ENCODE results near the gene PSMG4. TPM values are rescaled to one million over a fixed set of nuclear protein-coding genes. Genes with fewer than 3 reads are reported as not detected.

PSMG4 gene
- total and polyA plus RNA-seq, 9 of the 15 experiments (the other 6 are each of a cell fraction or from before 2014, with no cell fraction given) = 12.9 to 185 (median 52.0) TPM

DNA sequence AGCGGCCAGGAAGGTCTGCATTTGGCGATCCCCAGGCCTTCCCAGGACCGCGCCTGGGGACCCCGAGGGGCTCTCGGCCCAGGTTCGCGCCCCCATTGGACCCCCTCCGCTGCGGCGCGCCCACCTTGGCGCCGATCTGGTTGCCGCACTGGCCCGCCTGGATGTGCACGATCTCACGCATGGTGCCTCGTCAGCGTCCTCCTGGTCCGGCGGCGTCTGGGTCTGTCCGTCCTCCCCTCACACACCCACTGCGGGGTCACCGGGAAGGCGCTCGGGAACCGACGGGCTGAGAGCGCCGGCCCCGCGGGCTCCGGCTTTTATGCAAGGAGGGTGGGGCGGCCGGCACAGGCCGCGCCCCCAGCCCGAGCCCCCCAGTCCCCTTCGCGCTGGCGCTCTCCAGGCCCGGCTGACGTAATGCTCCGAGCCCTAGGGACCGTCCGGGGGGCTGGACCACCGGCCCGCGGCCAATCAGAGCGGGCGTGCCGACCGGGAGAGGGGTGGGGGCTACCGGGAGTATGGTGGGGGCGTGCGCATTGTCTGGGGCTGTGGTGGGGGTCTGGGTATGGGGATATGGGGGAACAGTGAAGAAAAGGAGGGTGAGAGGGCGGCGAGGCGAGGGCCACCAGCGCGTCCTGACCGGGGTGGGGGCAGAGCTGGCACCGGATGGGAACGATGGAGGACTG is 31.2 kb upstream of the PSMG4 start, which contains the start of gene TUBB2B (continued):
- TF ChIP-seq CBX3 (IDR thresholded peaks at IDR 0.05; ENCODE audit: borderline replicate concordance in 1 of 2, low read length in 2 of 2) (peak in 1 of 2 experiments; percentile 11; a peak in 1 of 3 replicates), ATF3 (IDR thresholded peaks at IDR 0.05) (peak; percentile 57), ATF3 (CRISPR knock-in tag; conservative IDR thresholded peaks at IDR 0.05) (no peak), CREB1 (IDR thresholded peaks at IDR 0.05) (no peak), CREB1 (CRISPR knock-in tag; IDR thresholded peaks at IDR 0.05) (peak; percentile 19; the same call in 1 of the 2 replicates), ELK3 (CRISPR knock-in tag; IDR thresholded peaks at IDR 0.05) (no peak), MAZ (CRISPR knock-in tag; conservative IDR thresholded peaks at IDR 0.05 in 1 of 2, IDR thresholded peaks at IDR 0.05 in 1 of 2) (peak in 1 of 2 experiments; percentile 17; a peak in 1 of 4 replicates), SMAD2 (IDR thresholded peaks at IDR 0.05; ENCODE audit: low read depth, low read length) (no peak), BCOR (IDR thresholded peaks at IDR 0.05) (0 out of 2 replicates have a peak, but pooled peaks have one; percentile 3), ELF4 (CRISPR knock-in tag; IDR thresholded peaks at IDR 0.05) (no peak)
- TF ChIP-seq, protein P1, sequence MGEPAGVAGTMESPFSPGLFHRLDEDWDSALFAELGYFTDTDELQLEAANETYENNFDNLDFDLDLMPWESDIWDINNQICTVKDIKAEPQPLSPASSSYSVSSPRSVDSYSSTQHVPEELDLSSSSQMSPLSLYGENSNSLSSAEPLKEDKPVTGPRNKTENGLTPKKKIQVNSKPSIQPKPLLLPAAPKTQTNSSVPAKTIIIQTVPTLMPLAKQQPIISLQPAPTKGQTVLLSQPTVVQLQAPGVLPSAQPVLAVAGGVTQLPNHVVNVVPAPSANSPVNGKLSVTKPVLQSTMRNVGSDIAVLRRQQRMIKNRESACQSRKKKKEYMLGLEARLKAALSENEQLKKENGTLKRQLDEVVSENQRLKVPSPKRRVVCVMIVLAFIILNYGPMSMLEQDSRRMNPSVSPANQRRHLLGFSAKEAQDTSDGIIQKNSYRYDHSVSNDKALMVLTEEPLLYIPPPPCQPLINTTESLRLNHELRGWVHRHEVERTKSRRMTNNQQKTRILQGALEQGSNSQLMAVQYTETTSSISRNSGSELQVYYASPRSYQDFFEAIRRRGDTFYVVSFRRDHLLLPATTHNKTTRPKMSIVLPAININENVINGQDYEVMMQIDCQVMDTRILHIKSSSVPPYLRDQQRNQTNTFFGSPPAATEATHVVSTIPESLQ (CRISPR knock-in tag; IDR thresholded peaks at IDR 0.05) = 0 out of 2 replicates have a peak, but pooled peaks have one; percentile 49
- TF ChIP-seq, protein P2, sequence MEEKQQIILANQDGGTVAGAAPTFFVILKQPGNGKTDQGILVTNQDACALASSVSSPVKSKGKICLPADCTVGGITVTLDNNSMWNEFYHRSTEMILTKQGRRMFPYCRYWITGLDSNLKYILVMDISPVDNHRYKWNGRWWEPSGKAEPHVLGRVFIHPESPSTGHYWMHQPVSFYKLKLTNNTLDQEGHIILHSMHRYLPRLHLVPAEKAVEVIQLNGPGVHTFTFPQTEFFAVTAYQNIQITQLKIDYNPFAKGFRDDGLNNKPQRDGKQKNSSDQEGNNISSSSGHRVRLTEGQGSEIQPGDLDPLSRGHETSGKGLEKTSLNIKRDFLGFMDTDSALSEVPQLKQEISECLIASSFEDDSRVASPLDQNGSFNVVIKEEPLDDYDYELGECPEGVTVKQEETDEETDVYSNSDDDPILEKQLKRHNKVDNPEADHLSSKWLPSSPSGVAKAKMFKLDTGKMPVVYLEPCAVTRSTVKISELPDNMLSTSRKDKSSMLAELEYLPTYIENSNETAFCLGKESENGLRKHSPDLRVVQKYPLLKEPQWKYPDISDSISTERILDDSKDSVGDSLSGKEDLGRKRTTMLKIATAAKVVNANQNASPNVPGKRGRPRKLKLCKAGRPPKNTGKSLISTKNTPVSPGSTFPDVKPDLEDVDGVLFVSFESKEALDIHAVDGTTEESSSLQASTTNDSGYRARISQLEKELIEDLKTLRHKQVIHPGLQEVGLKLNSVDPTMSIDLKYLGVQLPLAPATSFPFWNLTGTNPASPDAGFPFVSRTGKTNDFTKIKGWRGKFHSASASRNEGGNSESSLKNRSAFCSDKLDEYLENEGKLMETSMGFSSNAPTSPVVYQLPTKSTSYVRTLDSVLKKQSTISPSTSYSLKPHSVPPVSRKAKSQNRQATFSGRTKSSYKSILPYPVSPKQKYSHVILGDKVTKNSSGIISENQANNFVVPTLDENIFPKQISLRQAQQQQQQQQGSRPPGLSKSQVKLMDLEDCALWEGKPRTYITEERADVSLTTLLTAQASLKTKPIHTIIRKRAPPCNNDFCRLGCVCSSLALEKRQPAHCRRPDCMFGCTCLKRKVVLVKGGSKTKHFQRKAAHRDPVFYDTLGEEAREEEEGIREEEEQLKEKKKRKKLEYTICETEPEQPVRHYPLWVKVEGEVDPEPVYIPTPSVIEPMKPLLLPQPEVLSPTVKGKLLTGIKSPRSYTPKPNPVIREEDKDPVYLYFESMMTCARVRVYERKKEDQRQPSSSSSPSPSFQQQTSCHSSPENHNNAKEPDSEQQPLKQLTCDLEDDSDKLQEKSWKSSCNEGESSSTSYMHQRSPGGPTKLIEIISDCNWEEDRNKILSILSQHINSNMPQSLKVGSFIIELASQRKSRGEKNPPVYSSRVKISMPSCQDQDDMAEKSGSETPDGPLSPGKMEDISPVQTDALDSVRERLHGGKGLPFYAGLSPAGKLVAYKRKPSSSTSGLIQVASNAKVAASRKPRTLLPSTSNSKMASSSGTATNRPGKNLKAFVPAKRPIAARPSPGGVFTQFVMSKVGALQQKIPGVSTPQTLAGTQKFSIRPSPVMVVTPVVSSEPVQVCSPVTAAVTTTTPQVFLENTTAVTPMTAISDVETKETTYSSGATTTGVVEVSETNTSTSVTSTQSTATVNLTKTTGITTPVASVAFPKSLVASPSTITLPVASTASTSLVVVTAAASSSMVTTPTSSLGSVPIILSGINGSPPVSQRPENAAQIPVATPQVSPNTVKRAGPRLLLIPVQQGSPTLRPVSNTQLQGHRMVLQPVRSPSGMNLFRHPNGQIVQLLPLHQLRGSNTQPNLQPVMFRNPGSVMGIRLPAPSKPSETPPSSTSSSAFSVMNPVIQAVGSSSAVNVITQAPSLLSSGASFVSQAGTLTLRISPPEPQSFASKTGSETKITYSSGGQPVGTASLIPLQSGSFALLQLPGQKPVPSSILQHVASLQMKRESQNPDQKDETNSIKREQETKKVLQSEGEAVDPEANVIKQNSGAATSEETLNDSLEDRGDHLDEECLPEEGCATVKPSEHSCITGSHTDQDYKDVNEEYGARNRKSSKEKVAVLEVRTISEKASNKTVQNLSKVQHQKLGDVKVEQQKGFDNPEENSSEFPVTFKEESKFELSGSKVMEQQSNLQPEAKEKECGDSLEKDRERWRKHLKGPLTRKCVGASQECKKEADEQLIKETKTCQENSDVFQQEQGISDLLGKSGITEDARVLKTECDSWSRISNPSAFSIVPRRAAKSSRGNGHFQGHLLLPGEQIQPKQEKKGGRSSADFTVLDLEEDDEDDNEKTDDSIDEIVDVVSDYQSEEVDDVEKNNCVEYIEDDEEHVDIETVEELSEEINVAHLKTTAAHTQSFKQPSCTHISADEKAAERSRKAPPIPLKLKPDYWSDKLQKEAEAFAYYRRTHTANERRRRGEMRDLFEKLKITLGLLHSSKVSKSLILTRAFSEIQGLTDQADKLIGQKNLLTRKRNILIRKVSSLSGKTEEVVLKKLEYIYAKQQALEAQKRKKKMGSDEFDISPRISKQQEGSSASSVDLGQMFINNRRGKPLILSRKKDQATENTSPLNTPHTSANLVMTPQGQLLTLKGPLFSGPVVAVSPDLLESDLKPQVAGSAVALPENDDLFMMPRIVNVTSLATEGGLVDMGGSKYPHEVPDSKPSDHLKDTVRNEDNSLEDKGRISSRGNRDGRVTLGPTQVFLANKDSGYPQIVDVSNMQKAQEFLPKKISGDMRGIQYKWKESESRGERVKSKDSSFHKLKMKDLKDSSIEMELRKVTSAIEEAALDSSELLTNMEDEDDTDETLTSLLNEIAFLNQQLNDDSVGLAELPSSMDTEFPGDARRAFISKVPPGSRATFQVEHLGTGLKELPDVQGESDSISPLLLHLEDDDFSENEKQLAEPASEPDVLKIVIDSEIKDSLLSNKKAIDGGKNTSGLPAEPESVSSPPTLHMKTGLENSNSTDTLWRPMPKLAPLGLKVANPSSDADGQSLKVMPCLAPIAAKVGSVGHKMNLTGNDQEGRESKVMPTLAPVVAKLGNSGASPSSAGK (IDR thresholded peaks at IDR 0.05) = peak; percentile 55; the same call in 1 of the 2 replicates
